Caco-2 (cell line): Measurements from ENCODE around the gene RBX1. TPM values are rescaled to one million over a fixed set of nuclear protein-coding genes. Genes with fewer than 3 reads are reported as not detected.
A peak's percentile ranks its signal among the peaks of the same experiment; 100 is the strongest.

Experiments
- BruUV-seq: library from RNA; stranded (reverse); fragments of 400-500 nt; replicated peaks from 2 replicates; lab custom pipeline; 2021; lab: Mats Ljungman, UMichigan
- CTCF ChIA-PET: fragments of 300-600 bp; sonication (Branson Sonifier 250); formaldehyde crosslinking; loops from one replicate; lab custom pipeline; 2022; ENCODE audit warnings: antibody characterized with exemption; lab: Charles Lee
- POLR2A ChIA-PET: fragments of 300-600 bp; sonication (Branson Sonifier 250); formaldehyde crosslinking; loops from one replicate; lab custom pipeline; 2022; ENCODE audit warnings: antibody characterized with exemption; lab: Charles Lee
- DNase-seq, 2 experiments: peaks; one replicate each; pipeline versions ENCODE4 v3.0.0 to v3.0.0-alpha.2; 2020 to 2022
- H3K27me3 ChIP-seq: replicated peaks from 2 replicates; pipeline ENCODE4 v1.6.0; 2011; ENCODE audit warnings: low read length; ENCODE audit not compliant: control insufficient read depth, insufficient read depth
- H3K36me3 ChIP-seq: 2 replicates; pipeline ENCODE4 v1.5.1; 2011; ENCODE audit warnings: low read length; ENCODE audit not compliant: control insufficient read depth, insufficient read depth
- H3K4me1 ChIP-seq: fragments of 250-450 bp; sonication (Bioruptor Pico); 2 replicates; pipeline ENCODE4 v1.5.1; 2020; ENCODE audit warnings: mild to moderate bottlenecking
- H3K4me3 ChIP-seq: 2 replicates; pipeline ENCODE4 v1.5.1; 2011; ENCODE audit warnings: low read depth, mild to moderate bottlenecking, control low read depth, low read length
- H3K9me3 ChIP-seq: fragments of 250-450 bp; sonication (Bioruptor Pico); 2 replicates; pipeline ENCODE4 v1.5.1; 2020; ENCODE audit warnings: mild to moderate bottlenecking, moderate library complexity
- H3K27ac Mint-ChIP-seq: one replicate; pipeline ENCODE4 v1.8.0; 2022; ENCODE audit warnings: mixed read lengths; ENCODE audit not compliant: unreplicated experiment
- H3K27me3 Mint-ChIP-seq: one replicate; pipeline ENCODE4 v1.8.0; 2022; ENCODE audit warnings: mixed read lengths; ENCODE audit not compliant: insufficient read depth, unreplicated experiment
- H3K36me3 Mint-ChIP-seq: one replicate; pipeline ENCODE4 v1.8.0; 2022; ENCODE audit warnings: mild to moderate bottlenecking, mixed read lengths; ENCODE audit not compliant: insufficient read depth, unreplicated experiment
- H3K4me1 Mint-ChIP-seq: one replicate; pipeline ENCODE4 v1.8.0; 2022; ENCODE audit warnings: low read depth, mixed read lengths; ENCODE audit not compliant: unreplicated experiment
- H3K4me3 Mint-ChIP-seq: one replicate; pipeline ENCODE4 v1.8.0; 2022; ENCODE audit warnings: mild to moderate bottlenecking, moderate library complexity, mixed read lengths; ENCODE audit not compliant: unreplicated experiment
- H3K9me3 Mint-ChIP-seq: one replicate; pipeline ENCODE4 v1.8.0; 2022; ENCODE audit warnings: mixed read lengths; ENCODE audit not compliant: unreplicated experiment
- CTCF ChIP-seq, 2 experiments: fragments of 200-600 bp in 1 of 2; IDR thresholded peaks; 1 replicate in 1 of 2; 2 replicates in 1 of 2; pipeline versions ENCODE4 v1.5.1 to v1.8.0; 2011 to 2022; ENCODE audit warnings: antibody characterized with exemption in 1 of 2, control low read depth in 1 of 2, inconsistent platforms in 1 of 2, low read depth in 1 of 2, low read length in 1 of 2, mild to moderate bottlenecking in 1 of 2, moderate library complexity in 1 of 2; ENCODE audit not compliant: insufficient read depth in 1 of 2, severe bottlenecking in 1 of 2, unreplicated experiment in 1 of 2
- intact Hi-C: fragments of 100-400 bp; cut with micrococcal nuclease; formaldehyde crosslinking; loops from one replicate; pipeline ENCODE4 v1.10.0; 2022; ENCODE audit not compliant: unreplicated experiment
- total RNA-seq: library from RNA; stranded (reverse); gene quantifications from 2 replicates; pipeline ENCODE4 v1.2.3, GENCODE V29; 2022

RBX1 gene
- total RNA-seq, 1 experiment from 2014 or later = 70.0 TPM

- no TSS peak for BruUV-seq
- H3K27me3 ChIP-seq = no peaks in the 10 kb centered on the region
- no peak for DNase-seq
- no peaks in the 10 kb centered on the region for H3K36me3 ChIP-seq
- peak overlapping the region; percentile 17 for H3K27ac Mint-ChIP-seq
- TF ChIP-seq CTCF (IDR thresholded peaks at IDR 0.05; ENCODE audit: insufficient read depth in 1 of 2, low read depth in 1 of 2, low read length in 1 of 2, severe bottlenecking in 1 of 2, unreplicated experiment in 1 of 2) = no peak
- no peaks in the 10 kb centered on the region for H3K9me3 Mint-ChIP-seq
- H3K4me3 Mint-ChIP-seq = no peak overlapping the region
- no peaks in the 10 kb centered on the region for H3K9me3 ChIP-seq
- no peaks in the 10 kb centered on the region for H3K27me3 Mint-ChIP-seq
- no peaks in the 10 kb centered on the region for H3K4me1 ChIP-seq
- H3K36me3 Mint-ChIP-seq = no peaks in the 10 kb centered on the region
- H3K4me1 Mint-ChIP-seq = no peaks in the 10 kb centered on the region
- ChIA-PET CTCF (no interaction called here), POLR2A (no interaction called here)
- H3K4me3 ChIP-seq = no peak overlapping the region
- intact Hi-C loops = no loop called here
Observed at GRCh38 chr22:40939202-40939601, 12.0 kb upstream of the RBX1 start.

GRCh38 chr22:40951795-40952605 lies 822 bp downstream of the RBX1 start:
- Mint-ChIP-seq H3K27me3 (no peaks in the 10 kb centered on the region), H3K4me1 (peaks cover 14% of the 10 kb centered on the region), H3K27ac (peak overlapping the region; percentile 100), H3K9me3 (no peaks in the 10 kb centered on the region), H3K4me3 (peak overlapping the region; percentile 100), H3K36me3 (peaks cover 60% of the 10 kb centered on the region)
- intact Hi-C loops = loop anchor here (1.0 to 2.0 kb wide), 3 partner anchors 51 to 139 kb away; no protein-coding TSS in a partner anchor
- DNase-seq = no peak
- Histone ChIP-seq H3K27me3 (no peaks in the 10 kb centered on the region), H3K36me3 (no peaks in the 10 kb centered on the region), H3K4me1 (no peaks in the 10 kb centered on the region), H3K9me3 (no peaks in the 10 kb centered on the region), H3K4me3 (peak overlapping the region; percentile 90)
- TF ChIP-seq CTCF (IDR thresholded peaks at IDR 0.05; ENCODE audit: insufficient read depth in 1 of 2, low read depth in 1 of 2, low read length in 1 of 2, severe bottlenecking in 1 of 2, unreplicated experiment in 1 of 2) = no peak
- ChIA-PET POLR2A (interaction anchor here (0.6 to 2.9 kb wide), 19 partner anchors 8 to 496 kb away, joined by 3 to 45 read pairs (median 8); partner anchors contain the start of genes EP300, ST13, TEF and XPNPEP3), CTCF (interaction anchor here (0.6 to 2.4 kb wide), 3 partner anchors 29 to 97 kb away, joined by 3 to 11 read pairs (median 3); no protein-coding TSS in a partner anchor)
- BruUV-seq = TSS peak; percentile 57

GRCh38 chr22:40953471-40953870 lies 2.3 kb downstream of the RBX1 start:
- no peak overlapping the region for H3K4me3 Mint-ChIP-seq
- Histone ChIP-seq H3K4me1 (no peaks in the 10 kb centered on the region), H3K4me3 (no peak overlapping the region), H3K36me3 (no peaks in the 10 kb centered on the region; the same call in 1 of the 2 replicates), H3K27me3 (no peaks in the 10 kb centered on the region), H3K9me3 (no peaks in the 10 kb centered on the region)
- BruUV-seq = no TSS peak
- intact Hi-C loops = no loop called here
- TF ChIP-seq CTCF (IDR thresholded peaks at IDR 0.05; ENCODE audit: insufficient read depth in 1 of 2, low read depth in 1 of 2, low read length in 1 of 2, severe bottlenecking in 1 of 2, unreplicated experiment in 1 of 2) = no peak
- H3K27ac Mint-ChIP-seq = no peak overlapping the region
- DNase-seq = no peak
- no peaks in the 10 kb centered on the region for H3K9me3 Mint-ChIP-seq
- H3K27me3 Mint-ChIP-seq = no peaks in the 10 kb centered on the region
- peaks cover 70% of the 10 kb centered on the region for H3K36me3 Mint-ChIP-seq
- ChIA-PET CTCF (interaction anchor here (0.7 kb wide), 1 partner anchor 339 kb away, joined by 3 read pairs; no protein-coding TSS in a partner anchor), POLR2A (interaction anchor here (0.7 kb wide), 2 partner anchors 13 to 218 kb away, joined by 4 to 5 read pairs; no protein-coding TSS in a partner anchor)
- H3K4me1 Mint-ChIP-seq = peaks cover 14% of the 10 kb centered on the region
